ENCODE measurements around the gene TPRN.
"Not testable (repeated sequence)": the region's sequence is repeated elsewhere in the genome, so short reads cannot be mapped to it uniquely, and the experiment has no call there.

The TPRN gene, protein sequence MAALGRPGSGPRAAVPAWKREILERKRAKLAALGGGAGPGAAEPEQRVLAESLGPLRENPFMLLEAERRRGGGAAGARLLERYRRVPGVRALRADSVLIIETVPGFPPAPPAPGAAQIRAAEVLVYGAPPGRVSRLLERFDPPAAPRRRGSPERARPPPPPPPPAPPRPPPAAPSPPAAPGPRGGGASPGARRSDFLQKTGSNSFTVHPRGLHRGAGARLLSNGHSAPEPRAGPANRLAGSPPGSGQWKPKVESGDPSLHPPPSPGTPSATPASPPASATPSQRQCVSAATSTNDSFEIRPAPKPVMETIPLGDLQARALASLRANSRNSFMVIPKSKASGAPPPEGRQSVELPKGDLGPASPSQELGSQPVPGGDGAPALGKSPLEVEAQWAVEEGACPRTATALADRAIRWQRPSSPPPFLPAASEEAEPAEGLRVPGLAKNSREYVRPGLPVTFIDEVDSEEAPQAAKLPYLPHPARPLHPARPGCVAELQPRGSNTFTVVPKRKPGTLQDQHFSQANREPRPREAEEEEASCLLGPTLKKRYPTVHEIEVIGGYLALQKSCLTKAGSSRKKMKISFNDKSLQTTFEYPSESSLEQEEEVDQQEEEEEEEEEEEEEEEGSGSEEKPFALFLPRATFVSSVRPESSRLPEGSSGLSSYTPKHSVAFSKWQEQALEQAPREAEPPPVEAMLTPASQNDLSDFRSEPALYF

DNA sequence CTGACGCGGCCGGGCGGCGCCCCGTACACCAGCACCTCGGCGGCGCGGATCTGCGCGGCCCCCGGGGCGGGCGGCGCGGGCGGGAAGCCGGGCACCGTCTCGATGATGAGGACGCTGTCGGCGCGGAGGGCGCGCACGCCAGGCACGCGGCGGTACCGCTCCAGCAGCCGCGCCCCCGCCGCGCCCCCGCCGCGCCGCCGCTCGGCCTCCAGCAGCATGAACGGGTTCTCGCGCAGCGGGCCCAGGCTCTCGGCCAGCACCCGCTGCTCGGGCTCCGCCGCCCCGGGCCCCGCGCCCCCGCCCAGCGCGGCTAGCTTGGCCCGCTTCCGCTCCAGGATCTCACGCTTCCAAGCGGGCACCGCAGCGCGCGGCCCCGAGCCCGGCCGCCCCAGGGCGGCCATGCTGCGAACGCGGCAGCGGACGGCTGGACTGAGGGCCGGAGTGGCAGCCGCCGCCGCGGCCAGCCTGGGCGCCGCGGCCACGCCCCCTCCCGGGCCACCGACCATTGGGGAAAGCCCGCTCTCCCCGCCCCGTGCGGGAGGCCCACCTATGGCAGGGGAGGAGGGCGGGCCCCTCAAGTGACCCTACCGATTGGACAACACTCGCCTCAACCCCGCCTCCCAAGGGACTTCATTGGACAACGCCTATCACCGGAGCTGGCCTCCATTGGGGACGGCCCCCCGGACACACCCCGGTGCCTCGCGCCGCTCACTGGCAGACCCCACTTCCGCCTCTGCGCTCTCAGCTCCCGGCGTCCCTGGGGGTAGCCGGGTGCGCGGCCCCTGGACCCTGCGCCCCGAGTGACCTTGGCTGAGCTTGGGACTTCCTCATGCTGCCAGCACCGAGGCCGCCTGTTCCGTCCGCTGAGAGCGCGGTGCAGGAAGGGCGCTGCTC is at the start of gene TPRN:
Gene TPRN (minus strand): TSS at position 431 of the 894 bp plus-strand sequence. CDS start 30 bp downstream, at position 401.
- DNase-seq (ENCODE audit: low read depth) = peak; percentile 97

DNA sequence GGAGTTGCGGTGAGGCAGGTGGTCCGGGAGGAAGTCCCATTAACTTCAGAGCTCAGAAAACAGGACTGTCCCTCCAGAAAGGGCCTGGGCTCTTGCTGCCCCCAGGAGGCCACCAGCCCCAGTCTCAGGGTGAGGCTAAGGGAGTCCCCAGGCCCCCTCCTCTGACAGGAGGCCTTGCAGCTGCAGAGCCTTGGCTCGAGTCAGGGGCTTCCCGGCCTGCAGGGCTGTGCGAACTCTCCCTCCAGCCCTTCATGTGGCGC is 47.3 kb upstream of the TPRN start:
- DNase-seq (ENCODE audit: low read depth) = no peak

DNA sequence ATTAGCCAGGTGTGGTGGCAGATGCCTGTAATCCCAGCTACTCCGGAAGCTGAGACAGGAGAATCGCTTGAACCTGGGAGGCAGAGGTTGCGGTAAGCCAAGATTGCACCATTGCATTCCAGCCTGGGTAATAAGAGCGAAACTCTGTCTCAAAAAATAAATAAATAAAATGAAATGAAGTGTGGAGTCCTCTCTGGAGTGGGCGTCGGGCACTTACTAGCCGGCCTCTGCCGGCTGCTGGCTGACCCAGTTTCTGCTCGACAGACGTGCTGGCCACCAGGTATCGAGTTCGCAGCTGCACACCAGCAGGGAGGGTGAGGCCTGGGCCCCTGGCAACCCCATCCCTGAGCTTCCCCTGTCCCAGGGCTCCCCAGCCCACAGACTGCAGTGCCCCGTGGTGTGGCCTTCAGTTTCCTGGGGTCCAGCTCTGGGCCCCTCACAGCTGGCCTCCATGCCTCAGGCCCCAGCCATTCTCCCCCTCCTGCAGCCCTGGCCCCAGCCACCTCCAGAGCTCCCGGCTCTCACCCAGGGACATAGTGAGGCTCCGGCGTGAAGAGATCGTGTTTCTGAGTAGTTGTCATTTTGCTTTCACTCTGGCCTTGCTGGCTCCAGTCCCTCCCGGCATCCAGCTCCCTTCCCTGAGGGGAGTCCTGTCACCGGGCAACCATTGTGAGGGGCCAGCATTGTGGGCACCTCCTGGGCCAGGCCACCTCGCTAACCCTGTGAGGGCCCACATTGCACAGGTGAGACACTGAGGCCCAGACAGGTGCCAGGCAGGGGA is 46.8 kb upstream of the TPRN start:
- no peak for DNase-seq (ENCODE audit: low read depth)

DNA sequence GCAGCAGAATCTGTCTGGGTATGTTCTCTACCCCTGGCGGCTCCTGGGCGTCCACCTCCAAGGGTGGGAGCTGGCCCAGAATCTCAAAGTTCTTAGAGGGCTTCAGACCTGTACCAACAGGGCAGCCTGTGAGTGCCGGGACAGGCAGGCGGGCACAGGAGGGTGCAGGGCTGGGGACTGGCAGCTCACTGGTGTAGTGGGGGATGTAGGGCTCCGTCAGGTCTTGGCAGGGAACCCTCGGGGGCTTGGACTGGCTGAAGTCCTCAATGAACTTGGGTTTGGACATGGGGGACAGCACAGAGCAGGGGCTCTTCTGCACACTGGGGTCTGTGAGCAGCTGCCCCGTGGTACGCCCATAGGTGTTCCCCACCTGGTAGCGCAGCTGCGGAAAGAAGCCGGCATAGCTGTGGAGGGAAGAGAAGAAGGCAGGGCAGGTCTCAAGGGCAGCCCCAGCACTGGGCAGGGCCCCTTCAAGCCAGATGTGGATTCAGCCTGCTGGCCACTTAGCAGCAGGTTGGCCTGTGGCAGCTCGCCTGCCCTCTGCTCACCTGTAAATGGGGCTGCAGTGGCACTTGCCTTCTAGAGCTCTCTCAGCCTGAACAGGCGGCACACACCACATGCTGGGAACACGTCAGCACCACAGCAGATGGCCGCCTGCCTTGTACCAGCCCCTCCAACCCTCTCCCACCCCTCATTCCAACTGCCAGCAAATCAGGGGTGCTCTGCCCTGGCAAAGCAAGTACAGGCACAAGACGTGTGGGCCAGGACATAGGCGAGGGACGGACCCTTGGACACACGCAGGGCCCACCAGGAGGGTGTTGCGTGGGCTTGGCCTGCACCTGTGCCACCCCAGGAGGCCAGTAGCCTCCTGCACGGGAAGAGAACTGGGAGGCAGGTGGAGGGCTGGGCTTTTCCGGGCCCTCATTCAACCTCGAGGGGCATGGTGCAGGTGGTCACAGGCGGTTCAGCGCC is 45.2 kb upstream of the TPRN start:
- no peak for DNase-seq (ENCODE audit: low read depth)

DNA sequence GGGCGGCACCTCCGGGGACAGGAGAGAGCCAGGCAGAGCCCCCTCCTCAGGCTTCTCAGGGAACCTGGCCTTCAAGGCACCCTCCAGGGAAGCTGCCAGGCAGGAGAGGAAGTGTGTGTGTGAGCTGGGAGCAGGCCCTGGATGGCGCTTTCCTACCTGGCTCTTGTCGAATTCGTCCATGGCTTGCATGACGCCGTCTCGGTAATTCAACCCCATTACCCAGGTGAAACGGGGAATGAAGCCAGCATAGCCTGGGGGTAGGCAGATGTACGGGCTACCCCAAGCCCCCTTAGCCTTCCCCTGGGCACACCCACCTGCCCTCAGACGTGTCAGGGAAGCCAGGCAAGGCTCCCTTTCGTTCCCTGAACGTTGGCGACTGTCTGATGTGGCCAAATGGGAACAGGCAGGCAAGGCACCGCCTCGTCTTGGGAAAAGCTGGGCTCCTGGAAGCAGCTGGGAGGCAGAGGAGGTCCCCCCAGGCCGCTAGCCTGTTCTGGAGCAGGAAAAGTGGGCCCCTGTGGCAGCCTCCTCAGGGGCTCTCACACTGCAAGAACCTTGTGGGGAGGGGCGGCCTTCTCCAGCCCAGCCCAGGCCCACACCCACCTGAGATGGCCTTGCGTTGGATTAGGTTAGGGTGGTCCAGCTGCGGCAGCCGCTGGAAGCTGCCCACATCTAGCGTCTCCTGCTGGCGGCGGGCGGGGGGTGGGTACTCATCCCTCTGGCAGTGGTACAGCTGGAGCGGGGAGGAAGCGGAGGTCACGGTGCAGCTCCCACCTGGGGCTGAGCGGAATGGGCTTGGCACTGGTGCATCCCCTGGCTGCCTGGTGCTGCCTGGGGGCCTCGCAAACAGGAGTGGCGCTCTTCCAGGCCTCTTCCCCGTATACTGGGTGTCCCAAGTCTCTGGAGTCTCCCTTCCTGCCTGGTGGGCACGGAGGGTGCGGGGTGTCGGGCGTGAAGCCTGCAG is 44.2 kb upstream of the TPRN start:
- DNase-seq (ENCODE audit: low read depth) = no peak

DNA sequence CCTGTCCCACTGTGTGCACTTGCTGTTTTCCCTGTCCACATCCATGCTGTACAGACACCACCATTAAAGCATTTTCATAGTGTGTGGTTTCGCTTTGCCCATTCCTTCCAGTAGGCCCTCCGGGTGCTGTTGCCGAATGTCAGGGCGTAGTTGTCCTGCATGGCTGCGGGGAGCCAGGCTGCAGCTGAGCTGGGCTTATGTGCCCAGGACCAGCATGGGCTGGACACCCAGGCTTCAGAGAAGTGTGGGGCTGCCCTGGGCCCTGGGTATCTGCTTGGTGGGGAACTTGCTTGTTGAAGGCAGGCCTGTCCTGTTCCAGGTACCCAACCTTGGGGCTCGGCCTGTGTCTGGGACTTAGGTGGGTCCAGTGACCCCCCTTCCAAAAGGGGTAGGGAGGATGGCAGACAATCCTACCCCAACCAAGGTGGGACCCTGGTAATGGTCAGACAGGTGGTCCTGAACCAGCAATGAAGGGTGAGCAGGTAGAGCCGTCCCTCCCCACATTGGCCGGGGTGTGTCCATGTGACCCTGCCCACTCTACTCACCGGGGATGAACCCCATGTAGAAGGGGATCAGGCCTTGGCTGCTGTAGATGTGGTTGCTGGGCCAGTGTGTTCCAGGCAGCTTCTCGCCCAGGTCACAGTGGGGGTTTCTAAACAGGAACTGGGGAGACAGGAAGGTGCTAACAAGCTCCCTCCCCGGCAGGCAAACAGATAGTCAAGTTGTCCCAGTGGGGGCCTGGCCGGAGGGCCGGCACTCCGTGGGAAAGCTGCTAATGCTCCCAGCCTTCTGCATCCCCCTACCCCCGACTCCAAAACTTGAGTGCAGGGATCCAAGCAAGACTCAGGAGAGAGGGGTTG is 43.3 kb upstream of the TPRN start:
- no peak for DNase-seq (ENCODE audit: low read depth)

DNA sequence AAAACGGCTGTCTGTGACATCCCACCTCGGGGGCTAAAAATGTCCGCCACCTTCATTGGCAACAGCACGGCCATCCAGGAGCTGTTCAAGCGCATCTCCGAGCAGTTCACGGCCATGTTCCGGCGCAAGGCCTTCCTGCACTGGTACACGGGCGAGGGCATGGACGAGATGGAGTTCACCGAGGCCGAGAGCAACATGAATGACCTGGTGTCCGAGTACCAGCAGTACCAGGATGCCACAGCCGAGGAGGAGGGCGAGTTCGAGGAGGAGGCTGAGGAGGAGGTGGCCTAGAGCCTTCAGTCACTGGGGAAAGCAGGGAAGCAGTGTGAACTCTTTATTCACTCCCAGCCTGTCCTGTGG is 42.7 kb upstream of the TPRN start:
- not testable (repeated sequence) for DNase-seq (ENCODE audit: low read depth)

DNA sequence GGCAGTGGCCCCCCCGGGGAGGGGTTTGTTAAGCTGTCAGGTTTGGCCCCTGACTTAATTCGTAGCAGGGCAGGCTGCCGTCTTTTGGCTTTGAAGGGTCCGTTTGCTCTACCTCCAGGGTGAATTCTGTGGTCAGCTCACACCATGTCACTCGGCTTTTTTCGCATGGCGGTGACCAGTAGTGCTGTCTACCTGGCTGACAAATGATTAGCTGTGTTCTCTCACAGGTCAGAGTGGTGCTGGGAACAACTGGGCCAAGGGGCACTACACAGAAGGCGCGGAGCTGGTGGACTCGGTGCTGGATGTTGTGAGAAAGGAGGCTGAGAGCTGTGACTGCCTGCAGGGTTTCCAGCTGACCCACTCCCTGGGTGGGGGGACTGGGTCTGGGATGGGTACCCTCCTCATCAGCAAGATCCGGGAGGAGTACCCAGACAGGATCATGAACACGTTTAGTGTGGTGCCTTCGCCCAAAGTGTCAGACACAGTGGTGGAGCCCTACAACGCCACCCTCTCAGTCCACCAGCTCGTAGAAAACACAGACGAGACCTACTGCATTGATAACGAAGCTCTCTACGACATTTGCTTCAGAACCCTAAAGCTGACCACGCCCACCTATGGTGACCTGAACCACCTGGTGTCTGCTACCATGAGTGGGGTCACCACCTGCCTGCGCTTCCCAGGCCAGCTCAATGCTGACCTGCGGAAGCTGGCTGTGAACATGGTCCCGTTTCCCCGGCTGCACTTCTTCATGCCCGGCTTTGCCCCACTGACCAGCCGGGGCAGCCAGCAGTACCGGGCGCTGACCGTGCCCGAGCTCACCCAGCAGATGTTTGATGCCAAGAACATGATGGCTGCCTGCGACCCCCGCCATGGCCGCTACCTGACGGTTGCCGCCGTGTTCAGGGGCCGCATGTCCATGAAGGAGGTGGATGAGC is 42.0 kb upstream of the TPRN start:
- no peak for DNase-seq (ENCODE audit: low read depth)

DNA sequence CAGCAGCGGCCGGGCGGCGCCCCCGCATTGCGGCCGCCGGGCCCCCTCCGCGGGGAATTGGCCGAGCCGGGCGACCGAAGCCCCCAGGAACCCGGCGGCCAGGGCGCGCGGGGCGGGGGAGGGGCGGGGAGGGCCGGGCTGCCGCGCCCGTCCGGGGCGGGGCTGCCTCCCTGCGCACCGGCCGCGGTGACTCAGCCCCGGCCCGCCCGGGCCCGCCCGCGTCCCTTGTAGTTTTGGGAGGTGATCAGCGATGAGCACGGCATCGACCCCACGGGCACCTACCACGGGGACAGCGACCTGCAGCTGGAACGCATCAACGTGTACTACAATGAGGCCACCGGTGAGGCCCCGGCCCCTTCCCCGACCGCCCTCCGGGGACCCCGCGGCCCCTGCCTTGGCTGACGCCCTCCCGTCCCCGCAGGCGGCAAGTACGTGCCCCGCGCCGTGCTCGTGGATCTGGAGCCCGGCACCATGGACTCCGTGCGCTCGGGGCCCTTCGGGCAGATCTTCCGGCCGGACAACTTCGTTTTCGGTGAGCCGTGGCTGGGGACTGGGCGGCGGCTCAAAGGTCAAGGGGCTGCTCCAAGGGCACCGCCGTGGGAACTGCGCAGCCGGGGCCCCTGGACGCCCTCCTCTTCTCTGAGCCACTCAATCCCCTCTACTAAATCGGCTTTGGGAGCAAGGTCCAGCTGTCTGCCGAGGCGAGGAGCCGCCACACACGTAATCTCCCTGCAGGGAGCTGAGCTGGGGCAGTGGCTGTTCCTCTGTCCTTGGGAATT is 41.1 kb upstream of the TPRN start:
- peak; percentile 37 for DNase-seq (ENCODE audit: low read depth)

DNA sequence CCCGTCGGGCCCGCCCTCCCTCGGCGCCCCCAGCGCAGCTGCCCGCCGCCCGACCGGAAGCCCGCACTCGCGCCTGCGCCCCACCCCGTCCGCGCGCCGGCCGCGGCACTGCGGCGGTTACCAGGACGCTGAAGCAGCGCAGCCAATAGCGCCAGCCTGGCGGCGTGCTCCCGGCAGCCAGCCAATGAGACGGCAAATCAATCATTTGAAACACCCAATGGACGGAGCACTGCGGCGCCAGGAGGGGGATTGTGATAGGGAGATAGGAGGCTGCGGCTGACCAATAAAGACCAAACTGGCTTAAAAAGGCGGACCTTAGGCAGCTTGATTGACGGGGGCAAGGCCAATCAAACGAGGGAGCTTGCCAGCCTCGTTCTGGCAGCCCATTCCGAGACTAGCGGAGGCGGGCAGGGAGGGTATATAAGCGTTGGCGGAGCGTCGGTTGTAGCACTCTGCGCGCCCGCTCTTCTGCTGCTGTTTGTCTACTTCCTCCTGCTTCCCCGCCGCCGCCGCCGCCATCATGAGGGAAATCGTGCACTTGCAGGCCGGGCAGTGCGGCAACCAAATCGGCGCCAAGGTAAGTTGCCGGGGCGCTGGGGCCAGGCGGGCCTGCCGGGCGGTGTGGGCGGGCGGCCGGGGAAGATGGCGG is 40.4 kb upstream of the TPRN start, which contains the start of gene TUBB4B:
Gene TUBB4B (plus strand): TSS at position 447 of the 649 bp plus-strand sequence. CDS start 74 bp downstream, at position 521.
- DNase-seq (ENCODE audit: low read depth) = peak; percentile 88

DNA sequence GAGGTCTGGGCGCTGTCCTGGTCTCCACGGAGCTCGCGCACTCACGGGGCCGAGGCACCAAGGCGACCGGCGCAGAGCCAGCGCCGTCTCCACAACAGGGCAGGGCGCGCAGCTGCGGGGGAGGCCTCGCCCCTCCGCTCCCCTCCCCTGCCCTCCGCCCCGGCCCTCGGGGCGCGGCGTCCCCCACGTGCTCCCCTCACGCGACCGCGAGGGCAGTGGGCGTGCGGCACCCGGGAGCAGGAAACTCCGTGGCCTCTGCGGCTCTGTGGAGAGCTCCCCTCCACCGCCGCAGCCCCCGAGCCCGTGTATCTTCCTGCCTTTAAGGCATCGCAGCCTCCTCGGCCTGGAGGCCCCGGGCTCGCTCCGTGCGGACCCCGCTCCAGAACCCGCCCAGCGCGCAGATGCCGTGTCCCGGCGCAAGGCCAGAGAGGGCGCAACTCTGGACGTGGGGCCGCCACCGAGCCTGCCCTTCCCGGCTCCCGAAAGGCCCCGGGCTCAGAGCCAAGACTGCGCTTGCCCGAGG is 39.8 kb upstream of the TPRN start:
- peak; percentile 33 for DNase-seq (ENCODE audit: low read depth)

DNA sequence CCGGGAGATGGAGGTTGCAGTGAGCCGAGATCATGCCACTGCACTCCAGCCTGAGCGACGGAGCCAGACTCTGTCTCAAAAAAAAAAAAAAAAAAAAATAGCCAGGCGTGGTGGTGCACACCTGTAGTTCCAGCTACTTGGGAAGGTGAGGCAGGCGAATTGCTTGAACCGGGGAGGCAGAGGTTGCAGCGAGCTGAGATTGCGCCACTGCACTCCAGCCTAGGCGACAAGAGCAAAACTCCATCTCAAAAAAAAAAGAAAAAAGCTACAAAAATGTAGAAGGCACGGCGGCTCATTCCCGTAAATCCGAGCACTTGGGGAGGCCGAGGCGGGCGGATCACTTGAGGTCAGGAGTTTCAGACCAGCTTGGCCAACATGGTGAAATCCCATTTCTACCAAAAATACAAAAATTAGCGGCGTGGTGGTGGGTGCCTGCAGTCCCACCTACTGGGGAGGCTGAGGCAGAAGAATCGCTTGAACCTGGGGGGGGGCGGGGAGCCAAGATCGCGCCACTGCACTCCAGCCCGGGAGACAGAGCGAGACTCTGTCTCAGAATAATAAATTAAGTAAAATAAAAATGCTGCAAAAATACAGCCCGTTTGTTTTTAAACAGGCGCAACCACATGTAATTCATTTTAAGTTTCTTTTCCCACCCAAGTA is 39.1 kb upstream of the TPRN start:
- not testable (repeated sequence) for DNase-seq (ENCODE audit: low read depth)

DNA sequence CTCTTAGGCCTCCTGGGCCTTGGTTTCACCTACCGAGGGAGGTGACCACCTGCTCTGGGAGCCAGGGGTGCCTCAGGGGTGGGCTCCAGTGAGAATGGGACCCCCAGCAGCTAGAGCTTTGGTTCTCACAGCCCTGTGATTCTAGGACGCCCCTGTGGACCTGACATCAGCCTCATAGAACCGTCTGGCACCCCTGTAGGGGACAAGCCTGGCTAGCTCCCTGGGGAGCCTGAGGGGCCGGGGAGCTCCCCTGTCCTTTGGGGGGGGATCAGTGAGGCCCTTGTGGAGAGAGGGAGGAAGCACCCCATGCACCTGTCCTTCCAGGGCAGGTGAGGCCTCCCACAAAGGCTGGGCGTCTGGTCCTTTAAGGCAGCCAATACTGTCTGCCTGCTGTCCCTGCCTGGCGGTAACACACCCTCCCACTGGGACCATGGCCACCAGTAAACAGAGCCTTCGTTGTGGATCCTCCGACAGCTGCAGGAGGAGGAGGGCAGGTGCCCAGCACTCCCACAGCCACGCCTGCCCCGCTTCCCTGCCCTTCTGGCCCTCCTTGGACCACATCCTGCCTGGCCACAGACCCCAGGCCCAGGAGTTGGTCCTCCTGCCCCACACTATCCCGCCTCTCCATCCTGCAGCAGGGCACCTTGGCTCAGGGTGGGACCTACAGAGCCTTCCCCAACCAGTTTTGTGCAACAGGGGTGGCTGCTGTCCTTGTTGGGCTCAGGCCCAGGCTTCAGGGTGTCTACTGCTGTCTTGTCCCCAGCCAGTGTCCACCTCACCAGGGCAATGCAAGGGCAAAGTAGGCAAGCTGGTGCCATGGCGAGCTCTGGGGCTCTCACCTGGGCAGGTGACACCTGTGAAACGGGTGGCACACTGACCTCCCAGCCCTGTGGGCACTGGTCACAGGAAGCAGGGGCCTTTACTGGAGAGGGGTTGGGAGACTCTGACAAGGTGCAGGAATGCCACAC is 37.5 kb upstream of the TPRN start:
- no peak for DNase-seq (ENCODE audit: low read depth)

DNA sequence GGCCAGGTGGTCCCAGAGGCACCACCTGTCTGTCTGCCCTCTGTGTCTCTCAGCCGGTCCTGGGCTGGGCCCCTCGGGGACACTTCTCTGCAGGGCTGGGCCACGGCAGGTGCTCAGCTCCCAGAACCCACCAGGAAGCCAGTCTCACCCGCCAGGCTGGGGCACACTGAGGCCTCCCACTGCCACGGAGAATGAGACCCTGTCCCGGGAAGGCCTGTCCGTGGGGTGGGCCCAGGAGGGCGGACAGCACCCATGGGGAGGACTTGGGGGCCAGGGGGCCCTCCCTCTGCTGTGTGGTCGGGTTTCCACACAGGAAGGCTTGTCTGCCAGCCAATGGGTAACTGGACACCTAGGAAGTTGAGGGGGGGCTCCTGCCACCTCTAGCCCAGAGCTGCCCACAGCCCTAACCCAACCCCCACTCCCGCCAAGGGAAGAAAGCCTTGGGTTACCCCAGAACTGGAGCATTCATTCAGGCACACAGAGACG is 36.4 kb upstream of the TPRN start:
- no peak for DNase-seq (ENCODE audit: low read depth)

All from stimulated activated CD8-positive, alpha-beta memory T cell treated with anti-CD3 and anti-CD28 coated beads, Interleukin-7, amount 100 ng/mL, for 24 hours (primary cell).